GM12891 (cell line): ENCODE results near the gene ADGRB3.

Experiments
- POLR2A ChIP-seq: IDR thresholded peaks from 2 replicates; pipeline ENCODE4 v1.6.1; 2011; ENCODE audit warnings: low read depth, low read length, control low read depth
- POLR2AphosphoS5 ChIP-seq: IDR thresholded peaks from 2 replicates; pipeline ENCODE4 v1.6.1; 2011; ENCODE audit warnings: low read depth, low read length, control low read depth
- POU2F2 ChIP-seq: IDR thresholded peaks from 2 replicates; pipeline ENCODE4 v1.6.1; 2011; ENCODE audit warnings: low read depth, mild to moderate bottlenecking, control low read depth, low read length, moderate library complexity
- TAF1 ChIP-seq: IDR thresholded peaks from 2 replicates; pipeline ENCODE4 v1.6.1; 2011; ENCODE audit warnings: low read depth, low read length, control low read depth

DNA sequence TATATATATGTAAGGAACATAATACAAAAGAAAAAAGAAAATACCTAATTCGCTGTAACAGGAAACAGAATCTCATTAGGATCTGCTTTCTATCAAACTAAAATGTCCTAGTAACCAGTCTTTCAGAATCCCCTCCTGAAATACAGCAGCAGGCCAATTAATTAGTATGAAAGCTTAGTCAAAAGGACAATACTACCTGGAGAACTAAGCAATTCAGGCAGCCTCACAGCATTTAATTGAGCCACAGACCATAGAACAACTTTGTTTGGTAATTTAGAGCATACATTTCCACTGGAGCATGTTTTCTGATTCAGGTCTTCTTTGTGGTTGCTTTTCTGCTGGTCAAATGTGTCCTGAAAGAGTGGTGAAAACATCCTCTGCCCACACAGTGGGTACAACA is 645.8 kb downstream of the ADGRB3 start:
- TF ChIP-seq POLR2A (no peak), POU2F2 (no peak), POLR2AphosphoS5 (no peak), TAF1 (no peak)
